ENCODE data around the gene BPIFB3.
A peak's percentile ranks its signal among the peaks of the same experiment; 100 is the strongest.
"Not testable (repeated sequence)": the region's sequence is repeated elsewhere in the genome, so short reads cannot be mapped to it uniquely, and the experiment has no call there.

BPIFB3 gene

DNA sequence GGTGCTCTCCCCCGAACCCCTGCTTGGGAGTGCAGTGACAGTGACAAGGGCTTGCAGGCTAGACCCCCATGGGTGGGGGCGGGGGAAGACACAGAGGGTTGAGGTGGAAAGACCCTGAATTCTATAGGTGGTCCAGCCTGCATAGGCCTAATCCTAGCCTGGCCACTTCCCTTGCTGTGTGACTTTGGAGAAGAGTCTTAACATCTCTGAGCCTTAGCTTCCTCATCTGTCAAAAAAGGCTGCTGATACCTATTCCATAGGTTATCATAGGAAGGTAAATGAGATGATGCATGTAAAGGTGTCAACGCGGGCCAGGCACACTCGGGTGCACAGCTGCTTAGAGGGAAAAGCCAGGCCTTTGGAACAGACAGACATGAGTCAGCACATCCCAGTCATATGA, 41.5 kb downstream of the BPIFB3 start:
- ATAC-seq, result no peak
- Mint-ChIP-seq H3K36me3 (ENCODE audit: low read depth) (no peaks in the 10 kb centered on the region), H3K27ac (no peak overlapping the region), H3K4me1 (no peaks in the 10 kb centered on the region), H3K9me3 (no peaks in the 10 kb centered on the region), H3K27me3 (no peaks in the 10 kb centered on the region), H3K4me3 (no peak overlapping the region)
- DNase-seq, result no peak

DNA sequence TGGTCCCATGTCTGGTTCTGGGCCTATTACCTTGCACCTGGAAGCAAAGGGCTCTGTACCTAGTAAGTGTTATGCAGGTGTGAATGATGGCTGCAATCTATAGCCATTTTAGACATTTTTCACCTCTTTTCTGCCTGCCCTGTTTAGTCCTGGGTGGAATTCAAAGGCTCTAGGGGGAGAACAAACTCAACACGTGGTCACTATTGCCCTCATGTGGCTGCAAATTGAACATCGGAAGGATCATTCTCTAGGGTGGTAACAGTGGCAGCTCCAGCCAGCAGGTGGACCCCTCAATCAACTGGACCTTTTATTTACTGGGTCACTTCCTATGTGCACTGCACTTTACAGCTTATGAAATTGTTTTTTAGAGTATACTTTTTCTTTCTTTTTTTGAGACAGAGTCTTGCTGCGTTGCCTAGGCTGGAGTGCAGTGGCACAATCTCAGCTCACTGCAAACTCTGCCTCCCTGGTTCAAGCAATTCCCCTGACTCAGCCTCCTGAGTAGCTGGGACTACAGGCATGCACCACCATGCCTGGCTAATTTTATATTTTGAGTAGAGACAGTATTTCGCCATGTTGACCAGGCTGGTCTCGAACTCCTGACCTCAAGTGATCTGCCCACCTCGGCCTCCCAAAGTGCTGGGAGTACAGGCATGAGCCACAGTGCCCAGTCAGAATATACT, 42.3 kb downstream of the BPIFB3 start:
- not testable (repeated sequence) for H3K4me1 Mint-ChIP-seq; H3K27me3 Mint-ChIP-seq; H3K36me3 Mint-ChIP-seq (ENCODE audit: low read depth); H3K27ac Mint-ChIP-seq; H3K9me3 Mint-ChIP-seq; H3K4me3 Mint-ChIP-seq
- peak; percentile 59 for ATAC-seq
- DNase-seq, result peak; percentile 33

DNA sequence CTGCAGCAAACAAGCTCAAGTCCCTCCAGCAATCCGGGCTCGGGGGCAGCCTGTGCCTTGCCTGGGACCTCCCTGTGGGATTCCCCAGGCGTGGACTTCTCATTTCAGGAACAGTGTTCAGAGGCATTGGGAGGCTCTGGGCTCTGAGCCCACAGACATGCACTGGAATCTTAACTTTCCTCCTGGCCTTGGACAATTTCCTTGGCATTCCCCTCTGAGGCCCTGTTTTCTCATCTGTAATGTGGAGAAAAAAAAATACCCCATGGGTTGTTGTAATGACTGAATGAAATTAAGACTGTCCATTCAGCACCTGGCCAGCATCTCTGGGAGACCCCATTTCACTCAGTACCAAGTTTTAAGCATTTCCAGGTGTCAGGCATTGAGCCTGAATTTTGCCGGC, 43.3 kb downstream of the BPIFB3 start:
- ATAC-seq (no peak), DNase-seq (no peak)
- H3K27me3 Mint-ChIP-seq, result no peaks in the 10 kb centered on the region
- no peaks in the 10 kb centered on the region for H3K9me3 Mint-ChIP-seq
- H3K4me1 Mint-ChIP-seq, result no peaks in the 10 kb centered on the region
- no peak overlapping the region for H3K27ac Mint-ChIP-seq
- H3K4me3 Mint-ChIP-seq, result no peak overlapping the region
- H3K36me3 Mint-ChIP-seq (ENCODE audit: low read depth), result no peaks in the 10 kb centered on the region

DNA sequence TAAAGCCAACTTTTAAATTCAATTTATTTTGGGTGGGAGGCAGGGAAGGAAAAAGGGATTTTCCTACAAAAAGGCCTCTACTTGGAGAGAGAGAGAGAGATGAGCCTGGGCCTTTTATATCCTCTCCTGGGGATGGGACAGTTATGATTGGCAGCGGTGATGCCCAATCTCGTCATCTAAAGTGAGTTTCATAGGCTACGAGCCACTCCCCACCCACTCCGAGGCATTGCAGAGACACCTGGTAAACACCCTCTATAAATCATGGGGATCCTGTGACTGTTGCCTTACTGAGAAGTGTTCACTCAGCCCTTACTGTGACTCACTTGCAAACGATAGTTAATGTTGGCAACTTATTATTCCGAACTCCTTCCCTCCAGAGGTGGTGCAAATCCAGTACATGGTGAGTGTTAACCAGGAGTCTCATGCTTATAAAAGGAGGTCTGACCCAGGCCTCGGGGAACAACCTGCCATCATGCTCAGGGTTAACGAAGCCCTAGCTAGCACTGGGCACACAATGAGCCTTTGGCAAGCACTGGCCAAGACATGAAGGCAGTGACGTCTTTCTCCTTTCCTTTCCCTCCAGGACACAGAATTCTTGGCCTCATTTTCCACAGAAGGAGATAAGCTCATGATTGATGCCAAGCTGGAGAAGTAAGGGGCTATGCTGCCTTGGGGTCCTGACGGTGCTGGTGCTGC, 46.3 kb downstream of the BPIFB3 start:
- DNase-seq, result no peak
- Mint-ChIP-seq H3K27me3 (no peaks in the 10 kb centered on the region), H3K27ac (no peak overlapping the region)

DNA sequence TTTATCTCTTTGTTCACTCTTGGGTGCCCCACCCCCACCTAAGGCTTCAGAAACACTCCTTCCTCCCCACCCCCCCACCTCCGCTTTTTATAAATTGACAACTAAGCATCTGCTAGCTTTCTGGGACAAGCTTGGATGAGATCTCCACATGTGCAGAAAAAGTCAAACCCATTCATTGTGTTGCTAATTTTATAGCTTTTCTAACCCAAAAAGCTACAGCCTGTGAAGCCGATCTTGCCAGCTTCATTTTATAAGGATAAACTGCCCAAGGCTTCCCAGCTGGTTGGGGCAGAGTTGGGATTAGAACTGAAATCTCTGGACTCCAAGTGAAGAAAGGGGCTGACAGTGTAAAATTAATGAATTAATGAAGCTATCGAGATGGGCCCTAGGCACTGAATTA, 49.9 kb downstream of the BPIFB3 start:
- no peaks in the 10 kb centered on the region for H3K9me3 Mint-ChIP-seq
- no peak overlapping the region for H3K27ac Mint-ChIP-seq
- H3K36me3 Mint-ChIP-seq (ENCODE audit: low read depth), result no peaks in the 10 kb centered on the region
- H3K27me3 Mint-ChIP-seq, result no peaks in the 10 kb centered on the region
- DNase-seq (no peak), ATAC-seq (no peak)
- no peak overlapping the region for H3K4me3 Mint-ChIP-seq
- no peaks in the 10 kb centered on the region for H3K4me1 Mint-ChIP-seq

More for the DNA sequence above, 46.3 kb downstream of the BPIFB3 start:
- no peaks in the 10 kb centered on the region for H3K9me3 Mint-ChIP-seq
- H3K4me1 Mint-ChIP-seq, result no peaks in the 10 kb centered on the region
- H3K36me3 Mint-ChIP-seq (ENCODE audit: low read depth), result no peaks in the 10 kb centered on the region
- no peak overlapping the region for H3K4me3 Mint-ChIP-seq
- ATAC-seq, result no peak

DNA sequence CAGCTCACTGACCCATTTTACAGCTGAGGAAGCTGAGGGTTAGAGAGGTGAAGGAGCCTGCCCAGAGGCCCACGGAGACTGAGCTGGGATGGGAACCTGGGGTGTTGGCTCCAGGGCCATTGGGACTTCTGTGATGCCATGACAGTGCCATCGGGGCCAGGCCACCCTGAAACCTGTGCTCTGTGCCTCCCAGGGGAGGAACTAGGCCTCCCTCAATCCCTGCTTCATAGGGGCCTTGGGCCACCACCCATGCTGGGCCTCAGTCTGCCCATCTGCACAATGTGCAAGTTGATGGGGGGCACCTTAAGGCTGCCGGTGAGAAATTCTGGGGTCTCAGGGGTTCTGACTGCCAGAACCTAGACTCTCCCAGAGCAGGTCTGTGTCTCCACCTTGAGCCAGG, 50.6 kb downstream of the BPIFB3 start:
- H3K4me1 Mint-ChIP-seq, result no peaks in the 10 kb centered on the region
- no peaks in the 10 kb centered on the region for H3K36me3 Mint-ChIP-seq (ENCODE audit: low read depth)
- no peak overlapping the region for H3K27ac Mint-ChIP-seq
- no peaks in the 10 kb centered on the region for H3K27me3 Mint-ChIP-seq
- no peak for DNase-seq
- H3K4me3 Mint-ChIP-seq, result no peak overlapping the region
- no peaks in the 10 kb centered on the region for H3K9me3 Mint-ChIP-seq
- no peak for ATAC-seq

DNA sequence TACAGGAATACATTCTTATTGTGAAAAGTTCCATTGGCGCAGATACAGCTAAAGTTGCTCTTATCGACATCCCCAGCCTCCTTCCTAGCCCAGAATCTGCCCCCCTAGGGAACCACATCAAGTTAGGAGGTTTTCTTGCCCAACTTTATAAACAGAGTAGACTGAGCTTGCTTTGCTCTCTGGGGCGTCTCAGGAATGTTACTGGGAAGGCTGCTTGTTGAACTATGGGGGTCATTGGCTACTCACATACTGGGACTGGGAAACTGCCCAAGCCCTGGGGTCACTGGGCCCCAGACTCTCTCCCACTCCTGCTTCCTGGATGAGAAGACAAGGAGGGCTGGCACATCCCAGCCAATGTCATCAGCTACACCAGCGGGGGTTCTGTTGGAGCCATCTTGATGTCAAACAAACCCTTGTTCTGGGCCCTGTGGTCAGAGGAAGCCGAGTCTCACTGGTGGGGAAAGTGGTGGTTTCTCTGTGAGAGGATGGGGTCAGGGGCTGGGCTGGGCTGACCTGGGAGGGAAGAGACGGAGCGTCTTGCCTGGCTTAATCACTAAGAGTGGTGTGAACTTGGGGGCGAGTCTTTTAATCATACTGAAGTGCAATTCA, 51.7 kb downstream of the BPIFB3 start:
- no peaks in the 10 kb centered on the region for H3K9me3 Mint-ChIP-seq
- H3K27me3 Mint-ChIP-seq, result no peaks in the 10 kb centered on the region
- no peaks in the 10 kb centered on the region for H3K4me1 Mint-ChIP-seq
- DNase-seq (no peak), ATAC-seq (no peak)
- no peaks in the 10 kb centered on the region for H3K36me3 Mint-ChIP-seq (ENCODE audit: low read depth)
- H3K4me3 Mint-ChIP-seq, result no peak overlapping the region
- H3K27ac Mint-ChIP-seq, result no peak overlapping the region

DNA sequence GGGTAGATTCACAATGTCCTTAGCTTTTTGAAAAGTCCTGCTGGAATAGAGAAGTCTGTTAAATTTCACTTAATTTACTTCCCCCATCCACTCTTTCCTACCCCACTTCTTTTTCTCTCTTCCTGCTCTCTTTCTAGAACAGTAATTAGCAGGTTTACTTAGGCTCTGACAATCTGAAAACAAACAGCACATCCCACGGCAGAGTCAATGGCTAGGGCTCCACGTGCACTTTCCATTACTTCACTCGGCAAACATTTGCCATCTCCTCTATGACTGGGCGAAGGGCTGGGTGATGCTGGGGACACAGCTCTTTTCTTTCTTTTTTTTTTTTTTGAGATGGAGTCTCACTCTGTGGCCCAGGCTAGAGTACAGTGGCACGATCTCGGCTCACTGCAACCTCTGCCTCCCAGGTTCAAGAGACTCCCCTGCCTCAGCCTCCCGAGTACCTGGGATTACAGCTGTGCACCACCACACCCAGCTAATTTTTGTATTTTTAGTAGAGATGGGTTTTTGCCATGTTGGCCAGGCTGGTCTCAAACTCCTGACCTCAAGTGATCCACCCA, 52.4 kb downstream of the BPIFB3 start:
- H3K36me3 Mint-ChIP-seq (ENCODE audit: low read depth); H3K4me3 Mint-ChIP-seq; H3K27me3 Mint-ChIP-seq; DNase-seq; ATAC-seq; H3K27ac Mint-ChIP-seq; H3K9me3 Mint-ChIP-seq; H3K4me1 Mint-ChIP-seq: not testable (repeated sequence)

DNA sequence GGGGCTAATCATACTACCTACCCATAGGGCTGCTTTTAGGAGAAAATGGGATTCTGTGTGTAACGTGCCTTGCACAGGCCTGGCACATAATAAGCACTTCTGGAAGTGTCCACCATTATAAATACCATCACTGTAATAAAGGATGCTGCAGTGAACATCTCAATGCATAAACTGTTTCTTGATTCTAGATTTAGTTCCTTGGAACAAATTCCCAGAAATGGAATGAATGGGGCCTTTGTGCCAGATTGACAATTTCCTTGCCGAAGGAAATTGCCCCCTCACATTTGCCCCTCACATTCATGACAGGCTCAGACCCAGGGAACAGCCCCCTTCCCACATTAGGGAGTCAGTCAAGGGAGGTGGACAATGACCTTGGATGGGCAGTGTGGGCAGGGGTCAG, 55.0 kb downstream of the BPIFB3 start:
- no peaks in the 10 kb centered on the region for H3K4me1 Mint-ChIP-seq
- no peak for DNase-seq
- no peak overlapping the region for H3K27ac Mint-ChIP-seq
- H3K27me3 Mint-ChIP-seq, result no peaks in the 10 kb centered on the region
- ATAC-seq, result no peak
- H3K4me3 Mint-ChIP-seq, result no peak overlapping the region
- no peaks in the 10 kb centered on the region for H3K9me3 Mint-ChIP-seq
- no peaks in the 10 kb centered on the region for H3K36me3 Mint-ChIP-seq (ENCODE audit: low read depth)

DNA sequence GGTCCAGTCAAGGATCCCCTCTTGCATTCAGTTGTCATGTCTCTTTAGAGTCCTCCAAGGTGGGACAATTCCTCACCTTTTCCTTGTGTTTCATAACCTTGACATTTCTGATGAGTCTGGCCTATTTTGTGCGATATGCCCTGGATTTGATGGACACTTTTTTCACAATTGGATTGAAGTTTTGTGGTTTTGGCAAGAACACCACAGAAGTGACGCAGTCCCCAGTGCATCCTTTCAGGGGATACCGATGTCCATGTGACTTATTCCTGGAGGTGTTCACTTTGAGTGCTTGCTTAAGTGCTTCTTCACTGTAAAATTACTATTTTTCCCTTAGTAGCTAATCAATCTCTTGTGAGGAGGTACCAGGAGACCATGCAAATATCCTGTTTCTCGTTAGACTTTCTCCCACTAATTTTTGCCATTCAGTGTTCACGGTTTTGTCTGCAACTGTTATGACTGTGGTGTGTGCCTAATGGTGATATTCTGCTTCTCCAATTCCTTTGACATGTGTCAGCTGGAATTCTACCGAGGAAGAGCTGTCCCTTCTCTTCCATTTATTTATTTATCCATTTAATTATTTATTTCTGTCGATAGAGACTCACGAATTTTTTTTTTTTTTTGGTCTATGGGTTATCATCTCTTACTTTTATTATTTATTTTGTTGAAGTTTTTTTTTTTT, 56.6 kb downstream of the BPIFB3 start:
- no peak for ATAC-seq
- H3K4me1 Mint-ChIP-seq, result no peaks in the 10 kb centered on the region
- no peaks in the 10 kb centered on the region for H3K27me3 Mint-ChIP-seq
- no peak overlapping the region for H3K27ac Mint-ChIP-seq
- no peak for DNase-seq
- no peak overlapping the region for H3K4me3 Mint-ChIP-seq
- H3K9me3 Mint-ChIP-seq, result no peaks in the 10 kb centered on the region
- H3K36me3 Mint-ChIP-seq (ENCODE audit: low read depth), result no peaks in the 10 kb centered on the region

DNA sequence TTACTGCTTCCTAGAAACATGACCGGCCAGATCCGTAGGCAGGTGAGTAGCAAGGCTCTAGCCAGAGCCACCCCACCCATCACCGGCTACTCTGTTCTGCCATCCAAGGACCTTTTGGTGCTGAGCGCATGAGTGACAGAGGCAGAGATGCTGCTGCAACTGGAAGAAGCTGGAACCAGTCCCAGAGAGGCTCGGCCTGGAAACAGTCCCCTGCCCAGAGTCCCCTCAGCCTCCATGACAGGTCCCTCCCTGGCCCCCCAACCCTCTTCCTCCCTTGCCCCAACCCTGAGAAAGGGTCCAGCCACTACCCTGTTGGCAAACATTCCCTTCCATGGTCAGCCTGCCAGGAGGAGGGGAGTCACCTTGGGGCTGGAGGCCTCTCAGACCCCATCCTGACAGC, 57.6 kb downstream of the BPIFB3 start:
- ATAC-seq (no peak), DNase-seq (no peak)
- H3K4me3 Mint-ChIP-seq, result no peak overlapping the region
- no peaks in the 10 kb centered on the region for H3K27me3 Mint-ChIP-seq
- no peak overlapping the region for H3K27ac Mint-ChIP-seq
- H3K36me3 Mint-ChIP-seq (ENCODE audit: low read depth), result no peaks in the 10 kb centered on the region
- H3K4me1 Mint-ChIP-seq, result no peaks in the 10 kb centered on the region
- no peaks in the 10 kb centered on the region for H3K9me3 Mint-ChIP-seq

DNA sequence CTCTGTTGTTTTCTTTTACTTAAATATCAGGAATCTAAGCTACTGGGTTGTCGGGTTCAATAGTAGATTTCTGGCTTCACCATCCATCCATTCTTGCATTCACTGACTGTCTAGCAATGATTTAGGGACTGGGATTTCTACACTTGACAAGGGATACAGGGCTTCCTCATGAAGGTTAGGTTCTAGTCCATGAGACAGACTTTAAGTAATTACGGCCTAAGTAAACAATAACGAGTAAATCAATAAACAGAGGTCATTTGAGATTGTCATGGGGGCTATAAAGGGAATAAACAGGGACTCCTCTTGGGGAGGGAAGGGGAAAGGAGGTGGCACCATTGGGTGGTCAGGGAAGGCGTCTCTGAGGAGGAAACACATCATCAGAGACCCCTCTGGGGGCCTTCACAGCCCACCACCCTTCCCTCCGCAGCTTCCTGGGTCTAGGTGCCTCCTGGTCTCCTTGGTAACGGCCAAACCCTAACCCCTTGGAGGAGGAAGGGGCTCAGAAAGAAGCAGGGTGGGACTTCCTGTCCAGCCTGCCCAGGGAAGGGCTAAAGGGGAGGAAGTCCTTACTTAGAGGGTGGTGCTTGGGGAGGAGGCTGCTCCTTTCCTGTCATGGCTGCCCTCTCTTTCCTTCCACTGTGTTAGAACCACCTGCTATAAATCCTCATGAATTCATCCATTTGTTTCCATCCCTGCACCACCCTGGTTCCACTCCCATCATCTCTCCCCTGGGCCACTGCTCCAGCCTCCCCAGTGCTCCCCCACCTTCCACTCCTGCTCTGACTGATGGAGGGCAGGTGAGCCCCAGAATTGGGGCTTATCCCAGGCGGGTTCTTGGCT, 59.1 kb downstream of the BPIFB3 start:
- ATAC-seq, result no peak
- H3K27ac Mint-ChIP-seq, result no peak overlapping the region
- H3K4me1 Mint-ChIP-seq, result no peaks in the 10 kb centered on the region

DNA sequence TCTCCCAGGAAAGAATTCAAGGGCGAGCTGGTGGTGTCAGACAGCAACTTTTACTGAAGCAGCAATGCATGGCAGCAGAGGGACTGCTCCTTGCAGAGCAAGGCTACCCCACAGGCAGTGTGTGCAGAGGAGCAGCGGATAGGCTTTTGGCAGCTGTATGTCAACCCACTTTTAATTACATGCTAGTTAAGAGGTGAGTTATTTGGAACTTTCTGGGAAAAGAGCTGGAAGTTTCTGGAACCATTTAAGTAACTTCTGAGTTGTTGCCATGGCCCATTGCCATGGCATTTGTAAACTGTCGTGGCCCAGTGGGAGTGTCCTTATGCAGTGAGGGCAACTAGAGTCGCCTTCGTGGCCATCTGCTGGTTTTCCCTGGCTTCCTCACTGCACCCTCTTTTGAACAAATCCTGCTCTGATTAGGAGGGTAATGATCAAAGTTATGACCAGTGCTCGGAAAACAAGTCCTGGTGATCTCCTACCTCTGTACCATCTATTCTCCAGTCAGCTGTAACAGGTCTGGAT, 59.7 kb downstream of the BPIFB3 start:
- H3K4me3 Mint-ChIP-seq, result no peak overlapping the region
- H3K9me3 Mint-ChIP-seq, result no peaks in the 10 kb centered on the region
- DNase-seq (no peak), ATAC-seq (no peak)
- no peak overlapping the region for H3K27ac Mint-ChIP-seq
- no peaks in the 10 kb centered on the region for H3K36me3 Mint-ChIP-seq (ENCODE audit: low read depth)
- H3K4me1 Mint-ChIP-seq, result no peaks in the 10 kb centered on the region
- peaks cover 2% of the 10 kb centered on the region for H3K27me3 Mint-ChIP-seq

More for the DNA sequence above, 59.1 kb downstream of the BPIFB3 start:
- H3K27me3 Mint-ChIP-seq, result peaks cover 1% of the 10 kb centered on the region
- no peaks in the 10 kb centered on the region for H3K9me3 Mint-ChIP-seq
- H3K4me3 Mint-ChIP-seq, result no peak overlapping the region
- no peak for DNase-seq
- H3K36me3 Mint-ChIP-seq (ENCODE audit: low read depth), result no peaks in the 10 kb centered on the region

DNA sequence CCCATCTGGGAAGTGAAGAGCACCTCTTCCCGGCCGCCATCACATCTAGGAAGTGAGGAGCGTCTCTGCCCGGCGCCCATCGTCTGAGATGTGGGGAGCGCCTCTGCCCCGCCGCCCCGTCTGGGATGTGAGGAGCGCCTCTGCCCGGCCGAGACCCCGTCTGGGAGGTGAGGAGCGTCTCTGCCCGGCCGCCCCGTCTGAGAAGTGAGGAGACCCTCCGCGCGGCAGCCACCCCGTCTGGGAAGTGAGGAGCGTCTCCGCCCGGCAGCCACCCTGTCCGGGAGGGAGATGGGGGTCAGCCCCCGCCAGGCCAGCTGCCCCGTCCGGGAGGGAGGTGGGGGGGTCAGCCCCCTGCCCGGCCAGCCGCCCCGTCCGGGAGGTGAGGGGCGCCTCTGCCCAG, 61.8 kb downstream of the BPIFB3 start:
- ATAC-seq; H3K4me3 Mint-ChIP-seq; H3K27ac Mint-ChIP-seq; DNase-seq; H3K27me3 Mint-ChIP-seq; H3K36me3 Mint-ChIP-seq (ENCODE audit: low read depth); H3K9me3 Mint-ChIP-seq: not testable (repeated sequence)
- peaks cover 15% of the 10 kb centered on the region for H3K4me1 Mint-ChIP-seq

Data from activated naive CD8-positive, alpha-beta T cell treated with anti-CD3 and anti-CD28 coated beads, Interleukin-2, amount 50 U/mL, for 24 hours (primary cell).